NCI-H69 (cell line): ENCODE results near the gene NDOR1.
"Not testable (repeated sequence)": the region's sequence is repeated elsewhere in the genome, so short reads cannot be mapped to it uniquely, and the experiment has no call there.

Experiments
- DNase-seq: peaks from one replicate; lab custom pipeline; 2025; lab: John Stamatoyannopoulos, UW

NDOR1 gene

GRCh38 chr9:137231372-137232039 lies 26.0 kb downstream of the NDOR1 start:
- no peak for DNase-seq

- DNase-seq = no peak
Observed at GRCh38 chr9:137232101-137232500, 26.6 kb downstream of the NDOR1 start.

- DNase-seq = no peak
Observed at GRCh38 chr9:137232510-137232909, 27.0 kb downstream of the NDOR1 start.

GRCh38 chr9:137233143-137233980 lies 27.9 kb downstream of the NDOR1 start:
- peak; percentile 37 for DNase-seq

- DNase-seq = peak; percentile 43
Observed at GRCh38 chr9:137234055-137234697, 28.7 kb downstream of the NDOR1 start.

GRCh38 chr9:137234758-137235423 lies 29.4 kb downstream of the NDOR1 start:
- no peak for DNase-seq

- DNase-seq = no peak
Observed at GRCh38 chr9:137235424-137236237, 30.1 kb downstream of the NDOR1 start.

GRCh38 chr9:137236238-137236935 lies 30.9 kb downstream of the NDOR1 start:
- peak; percentile 93 for DNase-seq

- peak; percentile 48 for DNase-seq
Observed at GRCh38 chr9:137236936-137237421, 31.5 kb downstream of the NDOR1 start.

GRCh38 chr9:137237759-137238726 lies 32.5 kb downstream of the NDOR1 start:
- DNase-seq = peak; percentile 85

GRCh38 chr9:137239541-137240200 lies 34.2 kb downstream of the NDOR1 start:
- not testable (repeated sequence) for DNase-seq

GRCh38 chr9:137240318-137240840 lies 34.9 kb downstream of the NDOR1 start:
- peak; percentile 92 for DNase-seq

GRCh38 chr9:137240841-137241489 lies 35.5 kb downstream of the NDOR1 start, which contains the start of gene TUBB4B:
TUBB4B (plus strand) TSS chr9:137241287; CDS start chr9:137241361, 74 bp downstream.
- DNase-seq = peak; percentile 100

- DNase-seq = peak; percentile 66
Observed at GRCh38 chr9:137241490-137242268, 36.2 kb downstream of the NDOR1 start.

GRCh38 chr9:137242269-137243203 lies 37.0 kb downstream of the NDOR1 start:
- no peak for DNase-seq

GRCh38 chr9:137243266-137243625 lies 37.7 kb downstream of the NDOR1 start:
- not testable (repeated sequence) for DNase-seq
